ENCODE results near the gene NDUFA8.

- TF ChIP-seq CTCF (IDR thresholded peaks at IDR 0.05 in 8 of 11, conservative IDR thresholded peaks at IDR 0.05 in 3 of 11) (no peak), POLR2A (IDR thresholded peaks at IDR 0.05) (no peak), POLR2AphosphoS5 (IDR thresholded peaks at IDR 0.05) (no peak)
These were observed 57.4 kb downstream of the NDUFA8 start for GRCh38 chr9:122102156-122102555.
